ENCODE measurements around the gene KCNJ9.

KCNJ9 gene

GRCh38 chr1:160082926-160083325 lies 1.6 kb downstream of the KCNJ9 start:
- Histone ChIP-seq H3K27ac (no peak overlapping the region), H3K4me2 (no peak overlapping the region), H3K9ac (no peak overlapping the region), H3K27me3 (ENCODE audit: insufficient read depth, low read depth) (peaks cover 42% of the 10 kb centered on the region; the same call in 1 of the 2 replicates), H3K4me3 (IDR thresholded peaks at IDR 0.05; ENCODE audit: insufficient read depth, low read depth, low read length) (no peak overlapping the region), H3K79me2 (ENCODE audit: insufficient read depth, low read depth) (no peaks in the 10 kb centered on the region), H3K36me3 (ENCODE audit: insufficient read depth) (no peaks in the 10 kb centered on the region), H3K4me1 (ENCODE audit: low read depth, poor library complexity, severe bottlenecking) (peaks cover 23% of the 10 kb centered on the region), H2AFZ (ENCODE audit: low read depth) (no peak overlapping the region), H4K20me1 (ENCODE audit: insufficient read depth) (no peaks in the 10 kb centered on the region)
- no peak for TF ChIP-seq CTCF (conservative IDR thresholded peaks at IDR 0.05; ENCODE audit: low read depth, low read length)

GRCh38 chr1:160083968-160084770 lies 2.8 kb downstream of the KCNJ9 start:
- H2AFZ ChIP-seq (ENCODE audit: low read depth), result peak overlapping the region; percentile 33
- H3K4me2 ChIP-seq, result peak overlapping the region; percentile 4; the same call in 1 of the 2 replicates
- no peaks in the 10 kb centered on the region for H3K79me2 ChIP-seq (ENCODE audit: insufficient read depth, low read depth)
- H3K27ac ChIP-seq, result no peak overlapping the region
- no peak overlapping the region for H3K9ac ChIP-seq
- peaks cover 42% of the 10 kb centered on the region; the same call in 1 of the 2 replicates for H3K27me3 ChIP-seq (ENCODE audit: insufficient read depth, low read depth)
- H4K20me1 ChIP-seq (ENCODE audit: insufficient read depth), result no peaks in the 10 kb centered on the region
- H3K4me3 ChIP-seq (IDR thresholded peaks at IDR 0.05; ENCODE audit: insufficient read depth, low read depth, low read length), result peak overlapping the region; percentile 61
- H3K36me3 ChIP-seq (ENCODE audit: insufficient read depth), result no peaks in the 10 kb centered on the region
- peak; percentile 87 for TF ChIP-seq CTCF (conservative IDR thresholded peaks at IDR 0.05; ENCODE audit: low read depth, low read length)
- H3K4me1 ChIP-seq (ENCODE audit: low read depth, poor library complexity, severe bottlenecking), result peaks cover 18% of the 10 kb centered on the region

GRCh38 chr1:160084771-160085321 lies 3.5 kb downstream of the KCNJ9 start:
- no peak for TF ChIP-seq CTCF (conservative IDR thresholded peaks at IDR 0.05; ENCODE audit: low read depth, low read length)
- Histone ChIP-seq H3K27me3 (ENCODE audit: insufficient read depth, low read depth) (peaks cover 36% of the 10 kb centered on the region; the same call in 1 of the 2 replicates), H3K79me2 (ENCODE audit: insufficient read depth, low read depth) (no peaks in the 10 kb centered on the region), H3K4me2 (no peak overlapping the region), H3K4me3 (IDR thresholded peaks at IDR 0.05; ENCODE audit: insufficient read depth, low read depth, low read length) (peak overlapping the region; percentile 24), H3K27ac (no peak overlapping the region), H3K36me3 (ENCODE audit: insufficient read depth) (no peaks in the 10 kb centered on the region), H3K4me1 (ENCODE audit: low read depth, poor library complexity, severe bottlenecking) (peaks cover 16% of the 10 kb centered on the region), H2AFZ (ENCODE audit: low read depth) (no peak overlapping the region), H3K9ac (no peak overlapping the region), H4K20me1 (ENCODE audit: insufficient read depth) (no peaks in the 10 kb centered on the region)

GRCh38 chr1:160085686-160086455 lies 4.5 kb downstream of the KCNJ9 start:
- Histone ChIP-seq H2AFZ (ENCODE audit: low read depth) (no peak overlapping the region), H3K36me3 (ENCODE audit: insufficient read depth) (no peaks in the 10 kb centered on the region), H3K27ac (no peak overlapping the region), H3K4me2 (no peak overlapping the region), H3K27me3 (ENCODE audit: insufficient read depth, low read depth) (peaks cover 26% of the 10 kb centered on the region; the same call in 1 of the 2 replicates), H4K20me1 (ENCODE audit: insufficient read depth) (no peaks in the 10 kb centered on the region), H3K4me3 (IDR thresholded peaks at IDR 0.05; ENCODE audit: insufficient read depth, low read depth, low read length) (no peak overlapping the region), H3K4me1 (ENCODE audit: low read depth, poor library complexity, severe bottlenecking) (peaks cover 5% of the 10 kb centered on the region), H3K9ac (no peak overlapping the region), H3K79me2 (ENCODE audit: insufficient read depth, low read depth) (no peaks in the 10 kb centered on the region)
- peak; percentile 99 for TF ChIP-seq CTCF (conservative IDR thresholded peaks at IDR 0.05; ENCODE audit: low read depth, low read length)

All from KMS-11 (cell line).